Measurements from ENCODE around the gene B9D1.

The B9D1 gene

GRCh38 chr17:19318611-19319010 lies 43.9 kb downstream of the B9D1 start:
- Mint-ChIP-seq H3K27me3 (peaks cover 7% of the 10 kb centered on the region), H3K36me3 (peaks cover 4% of the 10 kb centered on the region), H3K4me1 (ENCODE audit: low read depth) (no peaks in the 10 kb centered on the region), H3K9me3 (ENCODE audit: low read depth) (no peaks in the 10 kb centered on the region), H3K27ac (no peak overlapping the region), H3K4me3 (no peak overlapping the region)

- Mint-ChIP-seq H3K36me3 (peaks cover 6% of the 10 kb centered on the region), H3K4me1 (ENCODE audit: low read depth) (no peaks in the 10 kb centered on the region), H3K4me3 (no peak overlapping the region), H3K27ac (no peak overlapping the region), H3K9me3 (ENCODE audit: low read depth) (no peaks in the 10 kb centered on the region), H3K27me3 (peaks cover 10% of the 10 kb centered on the region)
These were observed 45.0 kb downstream of the B9D1 start for GRCh38 chr17:19317359-19318095.

GRCh38 chr17:19316761-19317358 lies 45.7 kb downstream of the B9D1 start:
- Mint-ChIP-seq H3K4me3 (no peak overlapping the region), H3K27me3 (peaks cover 11% of the 10 kb centered on the region), H3K4me1 (ENCODE audit: low read depth) (no peaks in the 10 kb centered on the region), H3K9me3 (ENCODE audit: low read depth) (no peaks in the 10 kb centered on the region), H3K36me3 (peaks cover 6% of the 10 kb centered on the region), H3K27ac (no peak overlapping the region)

DNA sequence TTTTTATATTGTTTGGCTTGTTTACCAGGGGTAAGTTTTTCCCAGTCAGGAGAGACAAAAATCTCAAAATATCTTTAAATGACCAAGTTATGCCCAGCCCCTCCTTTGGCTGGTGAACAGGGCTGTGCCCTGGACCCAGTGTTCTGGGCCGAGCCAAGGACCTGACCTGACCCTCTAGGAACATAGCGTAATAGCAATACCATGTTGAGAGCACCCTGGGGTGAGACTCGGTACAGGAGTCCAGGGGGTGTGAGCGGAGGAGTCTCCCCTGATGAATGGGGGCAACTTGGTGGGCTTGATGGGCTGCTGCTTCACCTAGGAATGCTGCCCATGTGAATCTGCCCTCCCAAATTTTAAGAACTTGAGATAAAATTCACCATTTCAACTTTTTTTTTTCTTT lies 47.4 kb downstream of the B9D1 start:
- Mint-ChIP-seq H3K27me3 (peaks cover 18% of the 10 kb centered on the region), H3K36me3 (peaks cover 6% of the 10 kb centered on the region)

DNA sequence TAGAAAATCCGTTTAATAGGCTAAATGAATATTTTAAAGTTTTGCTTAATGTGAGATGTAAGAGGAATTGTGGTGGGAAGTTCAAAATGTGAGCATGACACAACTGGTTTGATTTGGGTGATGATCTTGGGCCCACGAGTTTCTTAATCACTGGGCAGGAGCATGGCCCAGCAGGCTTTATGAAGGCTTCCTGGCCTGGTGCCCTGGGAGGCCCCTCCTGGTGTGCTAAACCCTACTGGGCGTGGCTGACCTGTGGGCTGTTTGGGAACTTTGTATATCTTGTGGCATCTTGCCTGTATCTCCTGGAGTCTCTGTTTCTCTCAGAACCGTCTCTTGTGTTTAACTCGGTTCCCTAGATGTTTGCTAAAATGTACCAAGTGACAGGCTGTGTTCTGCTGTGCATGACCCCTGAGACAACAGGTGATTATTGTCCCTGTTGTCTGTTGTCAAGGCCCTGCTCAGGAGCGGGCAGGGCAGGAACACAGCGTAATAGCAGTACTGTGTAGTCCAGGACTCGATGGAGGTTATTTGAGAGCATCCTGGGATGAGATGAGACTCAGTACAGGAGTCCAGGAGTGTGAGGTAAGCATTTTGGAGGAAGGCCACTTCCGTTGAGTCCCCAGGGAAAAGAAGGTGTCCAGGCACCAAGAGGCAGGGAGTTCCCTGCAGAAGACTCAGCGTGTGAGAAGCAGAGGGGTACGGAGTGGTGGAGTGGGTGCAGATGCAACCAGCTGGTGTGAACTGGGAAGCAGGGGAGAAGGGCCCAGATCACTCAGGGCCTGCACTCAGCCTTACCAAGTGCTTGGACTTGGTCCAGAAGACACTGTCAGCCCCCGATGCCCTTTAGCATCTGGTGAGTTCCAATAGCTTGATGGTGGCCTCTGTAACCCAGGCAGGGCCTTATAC lies 48.5 kb downstream of the B9D1 start:
- H3K36me3 Mint-ChIP-seq, result peaks cover 10% of the 10 kb centered on the region
- H3K9me3 Mint-ChIP-seq (ENCODE audit: low read depth), result no peaks in the 10 kb centered on the region
- peaks cover 23% of the 10 kb centered on the region for H3K27me3 Mint-ChIP-seq
- H3K4me1 Mint-ChIP-seq (ENCODE audit: low read depth), result no peaks in the 10 kb centered on the region
- no peak overlapping the region for H3K4me3 Mint-ChIP-seq
- H3K27ac Mint-ChIP-seq, result no peak overlapping the region

More for the DNA sequence above, 47.4 kb downstream of the B9D1 start:
- Mint-ChIP-seq H3K4me1 (ENCODE audit: low read depth) (no peaks in the 10 kb centered on the region), H3K27ac (no peak overlapping the region), H3K4me3 (no peak overlapping the region), H3K9me3 (ENCODE audit: low read depth) (no peaks in the 10 kb centered on the region)

DNA sequence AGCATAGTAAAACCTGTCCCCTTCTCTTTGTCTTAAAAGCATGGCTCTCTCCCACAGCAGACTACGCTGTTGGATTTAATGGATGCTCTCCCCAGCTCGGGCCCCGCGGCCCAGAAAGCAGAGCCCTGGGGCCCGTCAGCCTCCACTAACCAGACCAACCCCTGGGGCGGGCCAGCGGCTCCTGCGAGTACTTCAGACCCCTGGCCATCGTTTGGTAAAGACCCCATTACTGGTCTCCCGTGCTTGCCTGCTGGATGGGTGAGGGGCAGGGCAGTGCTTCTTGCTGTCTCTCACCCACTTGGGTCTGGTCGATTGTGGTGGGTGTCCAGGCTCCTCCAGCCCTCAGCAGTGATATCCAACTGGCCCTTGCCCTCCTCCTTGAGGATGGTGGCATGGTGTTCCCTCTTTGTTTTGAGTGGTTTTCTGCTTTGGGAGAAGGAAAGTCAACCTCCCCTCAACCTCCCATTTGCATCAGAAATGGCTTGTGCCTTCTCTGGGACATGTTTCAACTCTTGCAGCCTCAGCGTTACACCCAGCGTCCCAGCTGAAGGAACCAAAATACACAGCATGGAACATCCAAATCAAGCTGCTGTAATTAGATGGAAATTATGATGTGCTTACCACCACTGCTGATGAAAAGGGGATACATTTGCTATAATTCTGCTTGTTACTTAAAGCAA lies 49.3 kb downstream of the B9D1 start:
- Mint-ChIP-seq H3K36me3 (peaks cover 11% of the 10 kb centered on the region), H3K4me3 (no peak overlapping the region), H3K9me3 (ENCODE audit: low read depth) (no peaks in the 10 kb centered on the region), H3K27ac (no peak overlapping the region), H3K27me3 (peaks cover 29% of the 10 kb centered on the region), H3K4me1 (ENCODE audit: low read depth) (no peaks in the 10 kb centered on the region)

DNA sequence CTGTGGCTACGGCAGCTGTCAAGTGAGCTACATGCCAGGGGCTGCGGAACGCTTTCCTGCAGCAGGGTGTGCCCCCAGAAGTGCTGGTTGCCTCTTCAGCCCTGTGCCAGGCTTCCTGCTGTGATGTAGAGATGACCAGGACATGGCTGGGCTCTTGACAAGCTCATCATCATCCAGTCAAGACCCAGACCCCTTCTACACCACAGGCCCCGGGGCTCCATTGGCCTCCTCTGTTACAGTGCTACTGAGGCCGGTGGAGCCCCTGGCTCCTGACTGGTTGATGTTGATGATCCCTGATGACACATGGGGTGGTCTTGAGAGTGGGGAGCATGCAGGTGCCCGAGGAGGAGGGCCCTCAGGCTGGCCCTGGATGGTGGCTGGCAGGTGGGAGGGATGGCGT lies 50.1 kb downstream of the B9D1 start:
- Mint-ChIP-seq H3K27ac (no peak overlapping the region), H3K4me1 (ENCODE audit: low read depth) (peaks cover 4% of the 10 kb centered on the region), H3K9me3 (ENCODE audit: low read depth) (no peaks in the 10 kb centered on the region), H3K4me3 (no peak overlapping the region), H3K27me3 (peaks cover 34% of the 10 kb centered on the region), H3K36me3 (peaks cover 11% of the 10 kb centered on the region)

- H3K36me3 Mint-ChIP-seq, result peaks cover 11% of the 10 kb centered on the region
- no peaks in the 10 kb centered on the region for H3K9me3 Mint-ChIP-seq (ENCODE audit: low read depth)
- peaks cover 8% of the 10 kb centered on the region for H3K4me1 Mint-ChIP-seq (ENCODE audit: low read depth)
- peaks cover 36% of the 10 kb centered on the region for H3K27me3 Mint-ChIP-seq
- no peak overlapping the region for H3K27ac Mint-ChIP-seq
- no peak overlapping the region for H3K4me3 Mint-ChIP-seq
These were observed 50.9 kb downstream of the B9D1 start for GRCh38 chr17:19311421-19312215.

- no peak overlapping the region for H3K27ac Mint-ChIP-seq
- H3K4me3 Mint-ChIP-seq, result no peak overlapping the region
- peaks cover 11% of the 10 kb centered on the region for H3K36me3 Mint-ChIP-seq
- peaks cover 40% of the 10 kb centered on the region for H3K27me3 Mint-ChIP-seq
- H3K4me1 Mint-ChIP-seq (ENCODE audit: low read depth), result peaks cover 14% of the 10 kb centered on the region
- H3K9me3 Mint-ChIP-seq (ENCODE audit: low read depth), result no peaks in the 10 kb centered on the region
These were observed 51.5 kb downstream of the B9D1 start for GRCh38 chr17:19311016-19311415.

DNA sequence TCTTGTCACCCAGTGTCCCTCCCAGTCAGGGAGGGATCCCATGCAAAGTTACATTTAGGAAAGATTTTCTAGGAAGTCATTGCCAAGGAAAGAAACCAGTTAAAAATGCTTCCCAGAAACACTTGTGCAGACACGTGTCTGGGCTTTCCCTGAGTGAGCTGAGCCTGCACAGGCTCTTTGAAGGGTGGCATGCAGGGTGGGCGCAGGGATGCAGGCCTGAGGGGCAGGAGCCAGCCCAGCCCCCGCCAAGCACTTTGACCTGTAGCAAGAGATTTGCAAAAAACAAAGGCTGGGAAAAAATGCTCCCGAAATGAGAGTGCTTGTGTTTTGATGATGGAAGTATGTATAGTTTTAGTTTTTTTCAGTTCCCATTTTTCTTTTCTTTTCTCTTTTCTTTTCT lies 52.4 kb downstream of the B9D1 start:
- peaks cover 23% of the 10 kb centered on the region for H3K4me1 Mint-ChIP-seq (ENCODE audit: low read depth)
- no peak overlapping the region for H3K4me3 Mint-ChIP-seq
- H3K27ac Mint-ChIP-seq, result no peak overlapping the region
- H3K36me3 Mint-ChIP-seq, result peaks cover 11% of the 10 kb centered on the region
- H3K27me3 Mint-ChIP-seq, result peaks cover 45% of the 10 kb centered on the region
- no peaks in the 10 kb centered on the region for H3K9me3 Mint-ChIP-seq (ENCODE audit: low read depth)

GRCh38 chr17:19309701-19310100 lies 52.8 kb downstream of the B9D1 start:
- Mint-ChIP-seq H3K27me3 (peaks cover 45% of the 10 kb centered on the region), H3K4me3 (no peak overlapping the region), H3K9me3 (ENCODE audit: low read depth) (no peaks in the 10 kb centered on the region), H3K36me3 (peaks cover 11% of the 10 kb centered on the region), H3K4me1 (ENCODE audit: low read depth) (peaks cover 24% of the 10 kb centered on the region), H3K27ac (no peak overlapping the region)

DNA sequence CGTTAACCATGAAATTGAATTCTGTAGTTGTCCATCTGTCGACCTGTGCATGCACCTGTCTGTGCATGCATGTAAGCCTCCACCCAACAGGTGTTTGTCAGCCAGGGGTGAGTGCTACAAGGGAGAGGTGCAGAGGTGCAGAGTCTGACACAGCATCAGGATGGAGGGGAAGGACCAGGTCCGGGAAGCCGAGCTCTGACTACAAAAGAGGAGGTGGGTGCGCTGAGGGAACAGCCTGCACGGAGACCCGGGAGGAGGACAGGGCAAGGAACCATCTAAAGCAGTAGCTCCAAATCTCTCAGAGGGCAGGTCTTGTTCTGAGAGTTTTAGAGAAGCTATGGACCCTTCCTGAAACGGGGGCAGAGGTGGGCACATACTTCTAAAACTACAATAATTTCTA lies 54.1 kb downstream of the B9D1 start:
- Mint-ChIP-seq H3K27me3 (peaks cover 39% of the 10 kb centered on the region), H3K9me3 (ENCODE audit: low read depth) (no peaks in the 10 kb centered on the region), H3K4me1 (ENCODE audit: low read depth) (peaks cover 24% of the 10 kb centered on the region)

GRCh38 chr17:19307521-19307920 lies 55.0 kb downstream of the B9D1 start:
- Mint-ChIP-seq H3K4me3 (no peak overlapping the region), H3K9me3 (ENCODE audit: low read depth) (no peaks in the 10 kb centered on the region), H3K36me3 (peaks cover 5% of the 10 kb centered on the region), H3K27ac (no peak overlapping the region), H3K27me3 (peaks cover 38% of the 10 kb centered on the region), H3K4me1 (ENCODE audit: low read depth) (peaks cover 24% of the 10 kb centered on the region)

More for the DNA sequence above, 54.1 kb downstream of the B9D1 start:
- Mint-ChIP-seq H3K4me3 (no peak overlapping the region), H3K27ac (no peak overlapping the region), H3K36me3 (peaks cover 6% of the 10 kb centered on the region)

Measured in activated naive CD8-positive, alpha-beta T cell (primary cell).